ENCODE data around the gene PRKAR2B.
"Not testable (repeated sequence)": the region's sequence is repeated elsewhere in the genome, so short reads cannot be mapped to it uniquely, and the experiment has no call there.

The PRKAR2B gene

GRCh38 chr7:107119376-107120105 is 75.0 kb downstream of the PRKAR2B start:
- no peak for DNase-seq (ENCODE audit: low read depth)

GRCh38 chr7:107122486-107122911 is 78.0 kb downstream of the PRKAR2B start:
- DNase-seq (ENCODE audit: low read depth) = no peak

GRCh38 chr7:107123392-107123791 is 78.9 kb downstream of the PRKAR2B start:
- no peak for DNase-seq (ENCODE audit: low read depth)

- no peak for DNase-seq (ENCODE audit: low read depth)
Measured at GRCh38 chr7:107125475-107125874, 81.0 kb downstream of the PRKAR2B start.

- DNase-seq (ENCODE audit: low read depth) = no peak
Measured at GRCh38 chr7:107128217-107128616, 83.7 kb downstream of the PRKAR2B start.

GRCh38 chr7:107128748-107129147 is 84.2 kb downstream of the PRKAR2B start:
- DNase-seq (ENCODE audit: low read depth) = no peak

GRCh38 chr7:107130487-107131220 is 86.1 kb downstream of the PRKAR2B start:
- no peak for DNase-seq (ENCODE audit: low read depth)

- DNase-seq (ENCODE audit: low read depth) = no peak
Measured at GRCh38 chr7:107133396-107133795, 88.9 kb downstream of the PRKAR2B start.

GRCh38 chr7:107138696-107139420 is 94.4 kb downstream of the PRKAR2B start:
- DNase-seq (ENCODE audit: low read depth) = no peak

GRCh38 chr7:107143875-107144274 is 99.4 kb downstream of the PRKAR2B start:
- not testable (repeated sequence) for DNase-seq (ENCODE audit: low read depth)

- no peak for DNase-seq (ENCODE audit: low read depth)
Measured at GRCh38 chr7:107145067-107145838, 100.7 kb downstream of the PRKAR2B start.

- DNase-seq (ENCODE audit: low read depth) = no peak
Measured at GRCh38 chr7:107147464-107148393, 103.2 kb downstream of the PRKAR2B start.

GRCh38 chr7:107148721-107149120 is 104.2 kb downstream of the PRKAR2B start:
- no peak for DNase-seq (ENCODE audit: low read depth)

GRCh38 chr7:107149863-107150262 is 105.4 kb downstream of the PRKAR2B start:
- no peak for DNase-seq (ENCODE audit: low read depth)

- no peak for DNase-seq (ENCODE audit: low read depth)
Measured at GRCh38 chr7:107150375-107151073, 106.0 kb downstream of the PRKAR2B start.

GRCh38 chr7:107151538-107151937 is 107.0 kb downstream of the PRKAR2B start:
- no peak for DNase-seq (ENCODE audit: low read depth)

GRCh38 chr7:107152011-107152410 is 107.5 kb downstream of the PRKAR2B start:
- no peak for DNase-seq (ENCODE audit: low read depth)

- DNase-seq (ENCODE audit: low read depth) = no peak
Measured at GRCh38 chr7:107154826-107155225, 110.3 kb downstream of the PRKAR2B start.

- not testable (repeated sequence) for DNase-seq (ENCODE audit: low read depth)
Measured at GRCh38 chr7:107155726-107156125, 111.2 kb downstream of the PRKAR2B start.

GRCh38 chr7:107157091-107157490 is 112.6 kb downstream of the PRKAR2B start:
- no peak for DNase-seq (ENCODE audit: low read depth)

All from HS-27A (cell line).